ENCODE results near the gene KIF21B.

The KIF21B gene

GRCh38 chr1:201004732-201005131 lies 18.8 kb downstream of the KIF21B start:
- Mint-ChIP-seq H3K4me3 (no peak overlapping the region), H3K27me3 (no peaks in the 10 kb centered on the region), H3K27ac (no peak overlapping the region), H3K36me3 (ENCODE audit: low read depth) (peaks cover 31% of the 10 kb centered on the region), H3K9me3 (no peaks in the 10 kb centered on the region), H3K4me1 (peaks cover 27% of the 10 kb centered on the region)
- no peak for DNase-seq
- no peak for ATAC-seq

- Mint-ChIP-seq H3K27ac (no peak overlapping the region), H3K36me3 (ENCODE audit: low read depth) (peaks cover 33% of the 10 kb centered on the region), H3K27me3 (no peaks in the 10 kb centered on the region), H3K9me3 (no peaks in the 10 kb centered on the region), H3K4me3 (no peak overlapping the region), H3K4me1 (peaks cover 21% of the 10 kb centered on the region)
- ATAC-seq: no peak
- no peak for DNase-seq
Measured at GRCh38 chr1:201004154-201004553, 19.4 kb downstream of the KIF21B start.

GRCh38 chr1:201002510-201002909 lies 21.0 kb downstream of the KIF21B start:
- H3K9me3 Mint-ChIP-seq: no peaks in the 10 kb centered on the region
- DNase-seq: no peak

GRCh38 chr1:201001962-201002361 lies 21.6 kb downstream of the KIF21B start:
- H3K27me3 Mint-ChIP-seq: no peaks in the 10 kb centered on the region
- peaks cover 15% of the 10 kb centered on the region for H3K4me1 Mint-ChIP-seq
- peak overlapping the region; percentile 53 for H3K27ac Mint-ChIP-seq
- DNase-seq (no peak), ATAC-seq (no peak)
- H3K4me3 Mint-ChIP-seq: no peak overlapping the region
- peaks cover 39% of the 10 kb centered on the region for H3K36me3 Mint-ChIP-seq (ENCODE audit: low read depth)
- no peaks in the 10 kb centered on the region for H3K9me3 Mint-ChIP-seq

More at GRCh38 chr1:201002510-201002909, 21.0 kb downstream of the KIF21B start:
- peak; percentile 90 for ATAC-seq
- peaks cover 15% of the 10 kb centered on the region for H3K4me1 Mint-ChIP-seq
- H3K27ac Mint-ChIP-seq: peak overlapping the region; percentile 53
- H3K4me3 Mint-ChIP-seq: no peak overlapping the region
- no peaks in the 10 kb centered on the region for H3K27me3 Mint-ChIP-seq
- H3K36me3 Mint-ChIP-seq (ENCODE audit: low read depth): peaks cover 36% of the 10 kb centered on the region

- ATAC-seq (no peak), DNase-seq (no peak)
- Mint-ChIP-seq H3K4me1 (peaks cover 15% of the 10 kb centered on the region), H3K27me3 (no peaks in the 10 kb centered on the region), H3K36me3 (ENCODE audit: low read depth) (peaks cover 48% of the 10 kb centered on the region), H3K9me3 (no peaks in the 10 kb centered on the region), H3K4me3 (no peak overlapping the region), H3K27ac (no peak overlapping the region)
Measured at GRCh38 chr1:201000391-201000790, 23.1 kb downstream of the KIF21B start.

- H3K4me3 Mint-ChIP-seq: no peak overlapping the region
- no peaks in the 10 kb centered on the region for H3K9me3 Mint-ChIP-seq
- peaks cover 15% of the 10 kb centered on the region for H3K4me1 Mint-ChIP-seq
- ATAC-seq (no peak), DNase-seq (no peak)
- peaks cover 48% of the 10 kb centered on the region for H3K36me3 Mint-ChIP-seq (ENCODE audit: low read depth)
- H3K27ac Mint-ChIP-seq: no peak overlapping the region
- H3K27me3 Mint-ChIP-seq: no peaks in the 10 kb centered on the region
Measured at GRCh38 chr1:200999667-201000066, 23.8 kb downstream of the KIF21B start.

- no peak overlapping the region for H3K27ac Mint-ChIP-seq
- H3K4me3 Mint-ChIP-seq: no peak overlapping the region
- H3K9me3 Mint-ChIP-seq: no peaks in the 10 kb centered on the region
- H3K4me1 Mint-ChIP-seq: peaks cover 15% of the 10 kb centered on the region
- DNase-seq (no peak), ATAC-seq (no peak)
- peaks cover 51% of the 10 kb centered on the region for H3K36me3 Mint-ChIP-seq (ENCODE audit: low read depth)
- H3K27me3 Mint-ChIP-seq: no peaks in the 10 kb centered on the region
Measured at GRCh38 chr1:200998323-200998722, 25.2 kb downstream of the KIF21B start.

- H3K27ac Mint-ChIP-seq: no peak overlapping the region
- ATAC-seq (no peak), DNase-seq (no peak)
- H3K4me3 Mint-ChIP-seq: no peak overlapping the region
- no peaks in the 10 kb centered on the region for H3K27me3 Mint-ChIP-seq
- peaks cover 47% of the 10 kb centered on the region for H3K36me3 Mint-ChIP-seq (ENCODE audit: low read depth)
- H3K9me3 Mint-ChIP-seq: no peaks in the 10 kb centered on the region
- no peaks in the 10 kb centered on the region for H3K4me1 Mint-ChIP-seq
Measured at GRCh38 chr1:200992382-200993048, 31.0 kb downstream of the KIF21B start.

GRCh38 chr1:200991097-200991614 lies 32.4 kb downstream of the KIF21B start:
- no peak overlapping the region for H3K27ac Mint-ChIP-seq
- H3K36me3 Mint-ChIP-seq (ENCODE audit: low read depth): peaks cover 46% of the 10 kb centered on the region
- H3K27me3 Mint-ChIP-seq: no peaks in the 10 kb centered on the region
- H3K9me3 Mint-ChIP-seq: no peaks in the 10 kb centered on the region
- no peak overlapping the region for H3K4me3 Mint-ChIP-seq
- H3K4me1 Mint-ChIP-seq: no peaks in the 10 kb centered on the region
- DNase-seq (no peak), ATAC-seq (no peak)

GRCh38 chr1:200990114-200990513 lies 33.4 kb downstream of the KIF21B start:
- no peaks in the 10 kb centered on the region for H3K4me1 Mint-ChIP-seq
- H3K27ac Mint-ChIP-seq: no peak overlapping the region
- peaks cover 44% of the 10 kb centered on the region for H3K36me3 Mint-ChIP-seq (ENCODE audit: low read depth)
- ATAC-seq (no peak), DNase-seq (no peak)
- no peaks in the 10 kb centered on the region for H3K27me3 Mint-ChIP-seq
- no peaks in the 10 kb centered on the region for H3K9me3 Mint-ChIP-seq
- H3K4me3 Mint-ChIP-seq: no peak overlapping the region

- no peak overlapping the region for H3K27ac Mint-ChIP-seq
- H3K4me3 Mint-ChIP-seq: no peak overlapping the region
- no peaks in the 10 kb centered on the region for H3K27me3 Mint-ChIP-seq
- H3K36me3 Mint-ChIP-seq (ENCODE audit: low read depth): peaks cover 40% of the 10 kb centered on the region
- no peaks in the 10 kb centered on the region for H3K9me3 Mint-ChIP-seq
- ATAC-seq (no peak), DNase-seq (no peak)
- H3K4me1 Mint-ChIP-seq: no peaks in the 10 kb centered on the region
Measured at GRCh38 chr1:200989337-200989736, 34.2 kb downstream of the KIF21B start.

GRCh38 chr1:200988693-200989092 lies 34.8 kb downstream of the KIF21B start:
- peaks cover 40% of the 10 kb centered on the region for H3K36me3 Mint-ChIP-seq (ENCODE audit: low read depth)
- no peak overlapping the region for H3K27ac Mint-ChIP-seq
- H3K4me3 Mint-ChIP-seq: no peak overlapping the region
- no peaks in the 10 kb centered on the region for H3K27me3 Mint-ChIP-seq
- H3K4me1 Mint-ChIP-seq: no peaks in the 10 kb centered on the region
- H3K9me3 Mint-ChIP-seq: no peaks in the 10 kb centered on the region
- no peak for ATAC-seq
- no peak for DNase-seq

- DNase-seq (no peak), ATAC-seq (no peak)
- peak overlapping the region; percentile 31 for H3K27ac Mint-ChIP-seq
- H3K27me3 Mint-ChIP-seq: no peaks in the 10 kb centered on the region
- no peaks in the 10 kb centered on the region for H3K4me1 Mint-ChIP-seq
- no peak overlapping the region for H3K4me3 Mint-ChIP-seq
- no peaks in the 10 kb centered on the region for H3K9me3 Mint-ChIP-seq
- peaks cover 36% of the 10 kb centered on the region for H3K36me3 Mint-ChIP-seq (ENCODE audit: low read depth)
Measured at GRCh38 chr1:200985481-200985880, 38.0 kb downstream of the KIF21B start.

GRCh38 chr1:200983035-200983561 lies 40.4 kb downstream of the KIF21B start:
- Mint-ChIP-seq H3K36me3 (ENCODE audit: low read depth) (peaks cover 40% of the 10 kb centered on the region), H3K4me3 (no peak overlapping the region), H3K4me1 (no peaks in the 10 kb centered on the region), H3K27me3 (no peaks in the 10 kb centered on the region), H3K27ac (no peak overlapping the region), H3K9me3 (no peaks in the 10 kb centered on the region)
- ATAC-seq (no peak), DNase-seq (no peak)

- DNase-seq (no peak), ATAC-seq (no peak)
- H3K4me3 Mint-ChIP-seq: no peak overlapping the region
- H3K9me3 Mint-ChIP-seq: no peaks in the 10 kb centered on the region
- no peaks in the 10 kb centered on the region for H3K4me1 Mint-ChIP-seq
- no peaks in the 10 kb centered on the region for H3K27me3 Mint-ChIP-seq
- H3K27ac Mint-ChIP-seq: no peak overlapping the region
- peaks cover 36% of the 10 kb centered on the region for H3K36me3 Mint-ChIP-seq (ENCODE audit: low read depth)
Measured at GRCh38 chr1:200982071-200982945, 41.2 kb downstream of the KIF21B start.

Measured in activated naive CD8-positive, alpha-beta T cell treated with anti-CD3 and anti-CD28 coated beads, Interleukin-2, amount 50 U/mL, for 24 hours (primary cell).